PC-3 (cell line): ENCODE measurements around the gene VEGFA. TPM values are rescaled to one million over a fixed set of nuclear protein-coding genes. Genes with fewer than 3 reads are reported as not detected.

Experiments used
- ATAC-seq: fragments of 200-7000 bp; cut with Tn5 transposase; 2 replicates; pipeline ENCODE4 v1.9.1; 2020; ENCODE audit warnings: mild to moderate bottlenecking, moderate library complexity
- BruUV-seq: library from RNA; stranded (reverse); fragments of 400-500 nt; replicated peaks from 2 replicates; lab custom pipeline; 2021; lab: Mats Ljungman, UMichigan
- CTCF ChIA-PET: fragments of 300-600 bp; sonication (Branson Sonifier 250); formaldehyde crosslinking; loops from one replicate; lab custom pipeline; 2022; ENCODE audit warnings: antibody characterized with exemption; lab: Charles Lee
- POLR2A ChIA-PET: fragments of 300-600 bp; sonication (Branson Sonifier 250); formaldehyde crosslinking; loops from one replicate; lab custom pipeline; 2022; ENCODE audit warnings: antibody characterized with exemption; ENCODE audit not compliant: unreplicated experiment; lab: Charles Lee
- DNase-seq: peaks from one replicate; pipeline ENCODE4 v3.0.0-alpha.2; 2015
- H2AFZ ChIP-seq: fragments of 300-600 bp; sonication (generic); 2 replicates; pipeline ENCODE4 v1.6.0; 2016; ENCODE audit warnings: antibody characterized with exemption, low read length
- H3F3A ChIP-seq: fragments of 300-600 bp; sonication (generic); one replicate; pipeline ENCODE4 v1.6.0; 2017; ENCODE audit warnings: antibody characterized with exemption, low read length, control low read depth, mild to moderate bottlenecking; ENCODE audit not compliant: unreplicated experiment
- H3K27ac ChIP-seq: fragments of 300-600 bp; sonication (generic); 2 replicates; pipeline ENCODE4 v1.5.1; 2016; ENCODE audit warnings: mild to moderate bottlenecking, low read length
- H3K27me3 ChIP-seq: fragments of 300-600 bp; sonication (generic); 2 replicates; pipeline ENCODE4 v1.6.1; 2016; ENCODE audit warnings: low read length, mixed read lengths
- H3K36me3 ChIP-seq: fragments of 300-600 bp; sonication (generic); 2 replicates; pipeline ENCODE4 v1.6.1; 2016; ENCODE audit warnings: low read depth, mixed run types, low read length, mixed read lengths
- H3K4me1 ChIP-seq: fragments of 300-600 bp; sonication (generic); 2 replicates; pipeline ENCODE4 v1.5.1; 2016; ENCODE audit warnings: low read length; ENCODE audit not compliant: insufficient read depth
- H3K4me2 ChIP-seq: fragments of 300-600 bp; sonication (generic); 2 replicates; pipeline ENCODE4 v1.6.0; 2016; ENCODE audit warnings: low read length
- H3K4me3 ChIP-seq: fragments of 300-600 bp; sonication (generic); 2 replicates; pipeline ENCODE4 v1.5.1; 2016; ENCODE audit warnings: mild to moderate bottlenecking, low read length, mixed read lengths
- H3K79me2 ChIP-seq: fragments of 300-600 bp; sonication (generic); 2 replicates; pipeline ENCODE4 v1.6.1; 2017; ENCODE audit warnings: low read length, mixed read lengths
- H3K9ac ChIP-seq: fragments of 300-600 bp; sonication (generic); 2 replicates; pipeline ENCODE4 v1.6.0; 2016; ENCODE audit warnings: mild to moderate bottlenecking, low read length
- H3K9me2 ChIP-seq: fragments of 300-600 bp; sonication (generic); replicated peaks from 2 replicates; pipeline ENCODE4 v1.6.1; 2016; ENCODE audit warnings: mixed run types, low read length, mixed read lengths
- H3K9me3 ChIP-seq: fragments of 300-600 bp; sonication (generic); 2 replicates; pipeline ENCODE4 v1.6.1; 2016; ENCODE audit warnings: low read length, mixed read lengths
- H4K20me1 ChIP-seq: fragments of 300-600 bp; sonication (generic); 2 replicates; pipeline ENCODE4 v1.6.1; 2016; ENCODE audit warnings: low read length, mixed read lengths
- EZH2 ChIP-seq: fragments of 300-600 bp; sonication (generic); IDR thresholded peaks from one replicate; pipeline ENCODE4 v1.6.1; 2017; ENCODE audit warnings: antibody characterized with exemption, mild to moderate bottlenecking, low read length; ENCODE audit not compliant: unreplicated experiment
- EZH2phosphoT487 ChIP-seq: fragments of 300-600 bp; sonication (generic); IDR thresholded peaks from 2 replicates; pipeline ENCODE4 v1.6.1; 2018; ENCODE audit warnings: mild to moderate bottlenecking, antibody characterized with exemption, low read length, borderline replicate concordance
- intact Hi-C: fragments of 100-400 bp; cut with micrococcal nuclease; formaldehyde crosslinking; loops from 2 replicates; pipeline ENCODE4 v1.9.0; 2023
- total RNA-seq: library from RNA; depleted of rRNA; stranded (reverse); fragments of >200 nt; gene quantifications from 2 replicates; pipeline ENCODE4 v1.2.3, GENCODE V29; 2014
- TF ChIP-seq, protein P1 (sequence below): fragments of 300-600 bp; sonication (generic); conservative IDR thresholded peaks from 2 replicates; pipeline ENCODE4 v1.5.1; 2017; ENCODE audit warnings: antibody characterized with exemption, low read depth, mild to moderate bottlenecking, low read length

The VEGFA gene
- total RNA-seq, 1 experiment from 2014 or later: 146 TPM

DNA sequence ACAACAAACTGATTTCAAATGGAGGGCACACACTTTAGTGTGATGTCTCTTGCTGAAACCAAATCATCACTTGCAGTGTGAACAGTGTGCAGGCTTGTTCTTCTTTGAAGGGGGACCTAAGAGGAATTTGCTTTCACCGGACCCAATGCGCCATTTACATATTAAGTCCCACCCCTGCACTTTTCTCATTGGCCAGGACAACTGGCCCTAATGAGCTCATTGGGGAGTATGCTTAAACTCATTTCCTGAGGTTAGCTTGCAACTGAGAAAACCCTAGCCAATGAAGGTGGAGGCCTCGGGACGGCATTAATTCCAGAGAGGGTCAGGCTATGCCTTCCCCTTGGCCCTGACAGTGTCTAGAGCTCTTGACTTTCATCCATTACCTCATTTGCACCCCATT lies 58.7 kb downstream of the VEGFA start:
- Histone ChIP-seq H3K9me2 (no peaks in the 10 kb centered on the region), H3K36me3 (no peaks in the 10 kb centered on the region), H3K4me2 (no peak overlapping the region), H3K9me3 (no peaks in the 10 kb centered on the region), H3K27ac (no peak overlapping the region), H3K79me2 (no peaks in the 10 kb centered on the region), H2AFZ (no peak overlapping the region), H3K27me3 (no peaks in the 10 kb centered on the region), H4K20me1 (no peaks in the 10 kb centered on the region), H3F3A (no peaks in the 10 kb centered on the region), H3K9ac (no peak overlapping the region), H3K4me3 (no peak overlapping the region), H3K4me1 (no peaks in the 10 kb centered on the region)
- intact Hi-C loops: no loop called here
- POLR2A ChIA-PET: interaction anchor here (0.7 kb wide), 1 partner anchor 278 kb away, joined by 4 read pairs; no protein-coding TSS in a partner anchor
- ATAC-seq: no peak
- no TSS peak for BruUV-seq
- CTCF ChIA-PET: no interaction called here
- TF ChIP-seq EZH2: no peak
- TF ChIP-seq, protein P1, sequence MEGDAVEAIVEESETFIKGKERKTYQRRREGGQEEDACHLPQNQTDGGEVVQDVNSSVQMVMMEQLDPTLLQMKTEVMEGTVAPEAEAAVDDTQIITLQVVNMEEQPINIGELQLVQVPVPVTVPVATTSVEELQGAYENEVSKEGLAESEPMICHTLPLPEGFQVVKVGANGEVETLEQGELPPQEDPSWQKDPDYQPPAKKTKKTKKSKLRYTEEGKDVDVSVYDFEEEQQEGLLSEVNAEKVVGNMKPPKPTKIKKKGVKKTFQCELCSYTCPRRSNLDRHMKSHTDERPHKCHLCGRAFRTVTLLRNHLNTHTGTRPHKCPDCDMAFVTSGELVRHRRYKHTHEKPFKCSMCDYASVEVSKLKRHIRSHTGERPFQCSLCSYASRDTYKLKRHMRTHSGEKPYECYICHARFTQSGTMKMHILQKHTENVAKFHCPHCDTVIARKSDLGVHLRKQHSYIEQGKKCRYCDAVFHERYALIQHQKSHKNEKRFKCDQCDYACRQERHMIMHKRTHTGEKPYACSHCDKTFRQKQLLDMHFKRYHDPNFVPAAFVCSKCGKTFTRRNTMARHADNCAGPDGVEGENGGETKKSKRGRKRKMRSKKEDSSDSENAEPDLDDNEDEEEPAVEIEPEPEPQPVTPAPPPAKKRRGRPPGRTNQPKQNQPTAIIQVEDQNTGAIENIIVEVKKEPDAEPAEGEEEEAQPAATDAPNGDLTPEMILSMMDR: no peak
- TF ChIP-seq EZH2phosphoT487: no peak
- no peak for DNase-seq

DNA sequence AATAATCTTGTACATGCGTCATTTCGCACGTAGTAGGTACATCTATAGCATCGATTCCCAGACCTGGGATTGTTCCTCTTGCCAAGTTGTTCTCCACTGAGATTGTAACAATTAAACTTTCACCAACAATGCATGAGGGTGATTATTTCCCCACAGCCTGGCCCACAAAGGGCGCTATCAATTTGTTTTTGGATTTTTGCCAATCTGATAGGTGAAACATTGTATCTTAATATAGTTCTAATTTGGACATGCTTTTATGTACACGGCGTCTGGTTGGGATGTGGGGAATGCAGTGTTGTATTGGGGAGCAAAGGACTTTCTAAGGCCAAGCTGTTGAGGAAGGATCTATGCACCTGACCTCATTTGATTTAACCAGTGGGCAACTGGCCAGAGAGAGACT lies 59.5 kb downstream of the VEGFA start:
- no TSS peak for BruUV-seq
- POLR2A ChIA-PET: no interaction called here

DNA sequence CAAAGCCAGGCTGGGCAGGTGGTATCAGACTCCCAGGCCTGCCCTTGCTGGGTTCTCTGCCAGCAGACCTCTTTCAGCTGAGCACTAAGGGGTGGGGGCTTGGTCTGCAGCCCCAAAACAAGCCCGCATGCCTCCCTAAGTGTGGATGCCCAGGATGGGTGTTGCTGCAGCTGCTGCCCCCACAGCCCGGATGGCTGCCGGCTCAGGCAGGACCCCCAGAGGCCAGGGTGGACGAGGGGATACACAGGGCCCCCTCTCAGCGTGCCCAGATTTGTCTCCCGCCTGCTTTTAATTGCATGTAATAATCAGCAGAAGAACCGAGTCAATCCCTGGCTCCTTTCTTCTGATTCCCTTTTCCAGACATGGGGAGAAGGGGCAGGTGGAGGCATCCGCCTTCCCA lies 60.8 kb downstream of the VEGFA start:
- no peak overlapping the region for H3K4me2 ChIP-seq
- H3K27me3 ChIP-seq: no peaks in the 10 kb centered on the region
- intact Hi-C loops: no loop called here
- H3K36me3 ChIP-seq: no peaks in the 10 kb centered on the region
- no peaks in the 10 kb centered on the region for H3K4me1 ChIP-seq
- H3K79me2 ChIP-seq: no peaks in the 10 kb centered on the region
- no peaks in the 10 kb centered on the region for H4K20me1 ChIP-seq
- H3K9ac ChIP-seq: no peak overlapping the region
- no peak overlapping the region for H2AFZ ChIP-seq
- no peaks in the 10 kb centered on the region for H3F3A ChIP-seq
- H3K9me2 ChIP-seq: no peaks in the 10 kb centered on the region
- no peak for DNase-seq
- no peak overlapping the region for H3K4me3 ChIP-seq
- H3K9me3 ChIP-seq: no peaks in the 10 kb centered on the region
- no peak overlapping the region for H3K27ac ChIP-seq
- no TSS peak for BruUV-seq
- no peak for ATAC-seq
- ChIA-PET POLR2A (no interaction called here), CTCF (no interaction called here)
- TF ChIP-seq, protein P1: no peak
- no peak for TF ChIP-seq EZH2phosphoT487
- no peak for TF ChIP-seq EZH2

More for the DNA sequence above, 59.5 kb downstream of the VEGFA start:
- TF ChIP-seq EZH2: no peak
- Histone ChIP-seq H3K27me3 (no peaks in the 10 kb centered on the region), H3K9ac (no peak overlapping the region), H3K4me3 (no peak overlapping the region), H2AFZ (no peak overlapping the region), H3K9me2 (no peaks in the 10 kb centered on the region), H4K20me1 (no peaks in the 10 kb centered on the region), H3K4me2 (no peak overlapping the region), H3K4me1 (no peaks in the 10 kb centered on the region), H3K9me3 (no peaks in the 10 kb centered on the region), H3K79me2 (no peaks in the 10 kb centered on the region), H3F3A (no peaks in the 10 kb centered on the region), H3K36me3 (no peaks in the 10 kb centered on the region), H3K27ac (no peak overlapping the region)
- no peak for ATAC-seq
- intact Hi-C loops: no loop called here
- CTCF ChIA-PET: no interaction called here
- DNase-seq: no peak
